Activated naive CD4-positive, alpha-beta T cell treated with anti-CD3 and anti-CD28 coated beads for 36 hours (primary cell): ENCODE results near the gene IQSEC2. TPM values are rescaled to one million over a fixed set of nuclear protein-coding genes. Genes with fewer than 3 reads are reported as not detected.

Experiments used
- CTCF ChIA-PET: fragments of 350-600 bp; sonication (Branson Sonifier 250); formaldehyde crosslinking; loops from one replicate; lab custom pipeline; 2021; ENCODE audit warnings: antibody characterized with exemption; lab: Charles Lee
- DNase-seq: peaks from one replicate; pipeline ENCODE4 v3.0.0-alpha.2; 2020
- H3K27ac Mint-ChIP-seq: one replicate; pipeline ENCODE4 v1.8.0; 2021; ENCODE audit warnings: mild to moderate bottlenecking, mixed read lengths
- H3K27me3 Mint-ChIP-seq: one replicate; pipeline ENCODE4 v1.8.0; 2021; ENCODE audit warnings: low read depth, mixed read lengths
- H3K36me3 Mint-ChIP-seq: one replicate; pipeline ENCODE4 v1.8.0; 2021; ENCODE audit warnings: low read depth, mixed read lengths
- H3K4me1 Mint-ChIP-seq: one replicate; pipeline ENCODE4 v1.8.0; 2021; ENCODE audit warnings: low read depth, mixed read lengths
- H3K4me3 Mint-ChIP-seq: one replicate; pipeline ENCODE4 v1.8.0; 2021; ENCODE audit warnings: mild to moderate bottlenecking, moderate library complexity, mixed read lengths
- H3K9me3 Mint-ChIP-seq: one replicate; pipeline ENCODE4 v1.8.0; 2021; ENCODE audit warnings: mixed read lengths
- intact Hi-C: fragments of 100-400 bp; cut with micrococcal nuclease; formaldehyde crosslinking; loops from one replicate; pipeline ENCODE4 v1.15.1; 2023
- total RNA-seq, 2 experiments: library from RNA; stranded (reverse); gene quantifications; one replicate each; pipeline ENCODE4 v1.2.3, GENCODE V29; 2021

The IQSEC2 gene
- total RNA-seq, 2 experiments from 2014 or later, result 0.20 to 0.48 TPM

GRCh38 chrX:53281963-53282695 lies 745 bp upstream of the IQSEC2 start:
- no peak overlapping the region for H3K4me3 Mint-ChIP-seq
- H3K9me3 Mint-ChIP-seq, result no peaks in the 10 kb centered on the region
- H3K27ac Mint-ChIP-seq, result no peak overlapping the region
- intact Hi-C loops, result no loop called here
- no peaks in the 10 kb centered on the region for H3K27me3 Mint-ChIP-seq
- CTCF ChIA-PET, result interaction anchor here (0.7 to 4.3 kb wide), 3 partner anchors 30 to 38 kb away, joined by 3 to 26 read pairs (median 6); no protein-coding TSS in a partner anchor
- DNase-seq, result no peak
- no peaks in the 10 kb centered on the region for H3K36me3 Mint-ChIP-seq
- H3K4me1 Mint-ChIP-seq, result peaks cover 8% of the 10 kb centered on the region

- intact Hi-C loops, result no loop called here
- peaks cover 5% of the 10 kb centered on the region for H3K4me1 Mint-ChIP-seq
- H3K9me3 Mint-ChIP-seq, result no peaks in the 10 kb centered on the region
- H3K4me3 Mint-ChIP-seq, result peak overlapping the region; percentile 11
- H3K36me3 Mint-ChIP-seq, result no peaks in the 10 kb centered on the region
- no peaks in the 10 kb centered on the region for H3K27me3 Mint-ChIP-seq
- H3K27ac Mint-ChIP-seq, result no peak overlapping the region
- DNase-seq, result no peak
- CTCF ChIA-PET, result interaction anchor here (4.3 kb wide), 1 partner anchor 32 kb away, joined by 26 read pairs; no protein-coding TSS in a partner anchor
Observed at GRCh38 chrX:53280331-53281320, 758 bp downstream of the IQSEC2 start.

- Mint-ChIP-seq H3K36me3 (no peaks in the 10 kb centered on the region), H3K27me3 (no peaks in the 10 kb centered on the region), H3K27ac (no peak overlapping the region), H3K4me1 (peaks cover 3% of the 10 kb centered on the region), H3K4me3 (no peak overlapping the region), H3K9me3 (no peaks in the 10 kb centered on the region)
- CTCF ChIA-PET, result interaction anchor here (0.6 to 0.9 kb wide), 2 partner anchors 10 to 144 kb away, joined by 3 read pairs; no protein-coding TSS in a partner anchor
- DNase-seq, result peak; percentile 38
- intact Hi-C loops, result no loop called here
Observed at GRCh38 chrX:53279296-53280237, 1.8 kb downstream of the IQSEC2 start.

- CTCF ChIA-PET, result interaction anchor here (0.6 to 2.5 kb wide), 2 partner anchors 11 to 554 kb away, joined by 3 to 7 read pairs; no protein-coding TSS in a partner anchor
- H3K36me3 Mint-ChIP-seq, result no peaks in the 10 kb centered on the region
- H3K4me1 Mint-ChIP-seq, result no peaks in the 10 kb centered on the region
- no peaks in the 10 kb centered on the region for H3K27me3 Mint-ChIP-seq
- no peak for DNase-seq
- no peak overlapping the region for H3K27ac Mint-ChIP-seq
- no peaks in the 10 kb centered on the region for H3K9me3 Mint-ChIP-seq
- intact Hi-C loops, result no loop called here
- H3K4me3 Mint-ChIP-seq, result no peak overlapping the region
Observed at GRCh38 chrX:53272808-53273337, 8.5 kb downstream of the IQSEC2 start.

- DNase-seq, result no peak
- intact Hi-C loops, result no loop called here
- Mint-ChIP-seq H3K27ac (no peak overlapping the region), H3K4me3 (no peak overlapping the region), H3K27me3 (no peaks in the 10 kb centered on the region), H3K4me1 (no peaks in the 10 kb centered on the region), H3K36me3 (no peaks in the 10 kb centered on the region), H3K9me3 (no peaks in the 10 kb centered on the region)
- CTCF ChIA-PET, result interaction anchor here (0.5 to 0.6 kb wide), 2 partner anchors 9 to 903 kb away, joined by 3 to 4 read pairs; no protein-coding TSS in a partner anchor
Observed at GRCh38 chrX:53269536-53270107, 11.8 kb downstream of the IQSEC2 start.

- Mint-ChIP-seq H3K36me3 (no peaks in the 10 kb centered on the region), H3K27me3 (no peaks in the 10 kb centered on the region), H3K9me3 (no peaks in the 10 kb centered on the region), H3K27ac (no peak overlapping the region), H3K4me3 (no peak overlapping the region), H3K4me1 (peaks cover 5% of the 10 kb centered on the region)
- CTCF ChIA-PET, result no interaction called here
- intact Hi-C loops, result no loop called here
- no peak for DNase-seq
Observed at GRCh38 chrX:53268173-53268572, 13.2 kb downstream of the IQSEC2 start.

GRCh38 chrX:53266914-53267313 lies 14.5 kb downstream of the IQSEC2 start:
- CTCF ChIA-PET, result interaction anchor here (0.9 kb wide), 1 partner anchor 17 kb away, joined by 3 read pairs; no protein-coding TSS in a partner anchor
- intact Hi-C loops, result no loop called here
- Mint-ChIP-seq H3K27ac (no peak overlapping the region), H3K36me3 (no peaks in the 10 kb centered on the region), H3K9me3 (no peaks in the 10 kb centered on the region), H3K4me3 (no peak overlapping the region), H3K4me1 (peaks cover 17% of the 10 kb centered on the region), H3K27me3 (no peaks in the 10 kb centered on the region)
- no peak for DNase-seq

GRCh38 chrX:53265771-53266574 lies 15.4 kb downstream of the IQSEC2 start:
- no peak for DNase-seq
- H3K27ac Mint-ChIP-seq, result no peak overlapping the region
- no peaks in the 10 kb centered on the region for H3K27me3 Mint-ChIP-seq
- H3K9me3 Mint-ChIP-seq, result no peaks in the 10 kb centered on the region
- CTCF ChIA-PET, result no interaction called here
- intact Hi-C loops, result no loop called here
- no peak overlapping the region for H3K4me3 Mint-ChIP-seq
- no peaks in the 10 kb centered on the region for H3K36me3 Mint-ChIP-seq
- peaks cover 24% of the 10 kb centered on the region for H3K4me1 Mint-ChIP-seq

- Mint-ChIP-seq H3K36me3 (no peaks in the 10 kb centered on the region), H3K27me3 (no peaks in the 10 kb centered on the region), H3K4me1 (peaks cover 24% of the 10 kb centered on the region), H3K4me3 (no peak overlapping the region), H3K9me3 (no peaks in the 10 kb centered on the region), H3K27ac (no peak overlapping the region)
- CTCF ChIA-PET, result interaction anchor here (0.6 to 0.8 kb wide), 2 partner anchors 49 to 113 kb away, joined by 3 read pairs; no protein-coding TSS in a partner anchor
- intact Hi-C loops, result no loop called here
- peak; percentile 52 for DNase-seq
Observed at GRCh38 chrX:53263597-53264094, 17.7 kb downstream of the IQSEC2 start.

- Mint-ChIP-seq H3K36me3 (no peaks in the 10 kb centered on the region), H3K4me3 (no peak overlapping the region), H3K9me3 (no peaks in the 10 kb centered on the region), H3K27ac (no peak overlapping the region), H3K27me3 (no peaks in the 10 kb centered on the region), H3K4me1 (peaks cover 24% of the 10 kb centered on the region)
- peak; percentile 8 for DNase-seq
- CTCF ChIA-PET, result interaction anchor here (0.6 to 0.8 kb wide), 2 partner anchors 49 to 113 kb away, joined by 3 read pairs; no protein-coding TSS in a partner anchor
- intact Hi-C loops, result no loop called here
Observed at GRCh38 chrX:53262918-53263394, 18.4 kb downstream of the IQSEC2 start.
